Skin of body (tissue), 3 donors: Measurements from ENCODE around the gene UQCC5. TPM values are rescaled to one million over a fixed set of nuclear protein-coding genes. Genes with fewer than 3 reads are reported as not detected.

ENCODE experiments used
- DNase-seq: peaks from one replicate; lab custom pipeline; 2025; lab: John Stamatoyannopoulos, UW
- small RNA-seq: library from RNA; depleted of rRNA; stranded (forward); fragments of <200 nt; gene quantifications from one replicate; pipeline ENCODE3, GENCODE V24; 2014; ENCODE audit warnings: low replicate concordance
- total RNA-seq: library from RNA; depleted of rRNA; stranded (reverse); fragments of >200 nt; gene quantifications from one replicate; pipeline ENCODE4 v1.2.3, GENCODE V29; 2014

Gene UQCC5
- total RNA-seq, 1 donor from 2014 or later: 1.4 TPM

GRCh38 chr3:52561028-52561747, 24.8 kb downstream of the UQCC5 start:
- DNase-seq: no peak

- no peak for DNase-seq
These were observed 27.6 kb downstream of the UQCC5 start for GRCh38 chr3:52563984-52564383.

GRCh38 chr3:52568069-52568468, 31.7 kb downstream of the UQCC5 start:
- DNase-seq: no peak

GRCh38 chr3:52570076-52570475, 33.7 kb downstream of the UQCC5 start:
- no peak for DNase-seq

GRCh38 chr3:52572221-52572620, 35.8 kb downstream of the UQCC5 start:
- no peak for DNase-seq

GRCh38 chr3:52574056-52574965, 37.9 kb downstream of the UQCC5 start:
- DNase-seq: no peak

Small RNA genes lying within 50 kb of the gene (small RNA-seq; reads per million reads assigned to genes)
- gene RNU6-856P (not detected), gene RNU6ATAC16P (not detected)

Other genes starting within 250 kb of the UQCC5 start
- 7.0 TPM for gene GLYCTK, start 248.8 kb upstream of the UQCC5 start, total RNA-seq
- gene DNAH1, start 220.3 kb upstream of the UQCC5 start, total RNA-seq: 5.4 TPM
- 63.9 TPM for gene BAP1, start 126.6 kb upstream of the UQCC5 start, total RNA-seq
- 6.6 TPM for gene PHF7, start 125.9 kb upstream of the UQCC5 start, total RNA-seq
- 16.2 TPM for gene SEMA3G, start 91.5 kb upstream of the UQCC5 start, total RNA-seq
- gene TNNC1, start 82.6 kb upstream of the UQCC5 start, total RNA-seq: 98.9 TPM
- 74.1 TPM for gene NISCH, start 81.0 kb upstream of the UQCC5 start, total RNA-seq
- 42.4 TPM for gene STAB1, start 41.3 kb upstream of the UQCC5 start, total RNA-seq
- gene NT5DC2, start 2.7 kb upstream of the UQCC5 start, total RNA-seq: 32.7 TPM
- 83.4 TPM for gene PBRM1, start 149.3 kb downstream of the UQCC5 start, total RNA-seq
- 109 TPM for gene GNL3, start 149.4 kb downstream of the UQCC5 start, total RNA-seq
- 86.9 TPM for gene GLT8D1, start 169.2 kb downstream of the UQCC5 start, total RNA-seq
- gene SPCS1, start 169.5 kb downstream of the UQCC5 start, total RNA-seq: 40.1 TPM
- gene NEK4, start 234.3 kb downstream of the UQCC5 start, total RNA-seq: 18.3 TPM
- gene ITIH1, start 241.0 kb downstream of the UQCC5 start, total RNA-seq: 1.3 TPM